Activated CD8-positive, alpha-beta T cell treated with anti-CD3 and anti-CD28 coated beads, Interleukin-2, amount 10 ng/mL, durations not matched to agents 7 days and 5 days (primary cell): ENCODE data around the gene RFX8. TPM values are rescaled to one million over a fixed set of nuclear protein-coding genes. Genes with fewer than 3 reads are reported as not detected.

Experiments used
- ATAC-seq: fragments of 150-1000 bp; cut with Tn5 transposase; one replicate; pipeline ENCODE4 v1.10.0; 2021; ENCODE audit warnings: moderate library complexity
- CTCF ChIA-PET: fragments of 350-600 bp; sonication (Branson Sonifier 250); formaldehyde crosslinking; loops from one replicate; lab custom pipeline; 2021; ENCODE audit warnings: antibody characterized with exemption; lab: Charles Lee
- POLR2A ChIA-PET: fragments of 350-600 bp; sonication (Branson Sonifier 250); formaldehyde crosslinking; loops from one replicate; lab custom pipeline; 2021; ENCODE audit warnings: antibody characterized with exemption; lab: Charles Lee
- DNase-seq: peaks from one replicate; pipeline ENCODE4 v3.0.0-alpha.2; 2020
- H3K27ac Mint-ChIP-seq: one replicate; pipeline ENCODE4 v1.8.0; 2021; ENCODE audit warnings: mild to moderate bottlenecking, mixed read lengths
- H3K27me3 Mint-ChIP-seq: one replicate; pipeline ENCODE4 v1.8.0; 2021; ENCODE audit warnings: low read depth, mixed read lengths
- H3K36me3 Mint-ChIP-seq: one replicate; pipeline ENCODE4 v1.8.0; 2021; ENCODE audit warnings: low read depth, mixed read lengths
- H3K4me1 Mint-ChIP-seq: one replicate; pipeline ENCODE4 v1.8.0; 2021; ENCODE audit warnings: low read depth, mixed read lengths
- H3K4me3 Mint-ChIP-seq: one replicate; pipeline ENCODE4 v1.8.0; 2021; ENCODE audit warnings: mild to moderate bottlenecking, mixed read lengths
- H3K9me3 Mint-ChIP-seq: one replicate; pipeline ENCODE4 v1.8.0; 2022; ENCODE audit warnings: mixed read lengths; ENCODE audit not compliant: insufficient read depth
- total RNA-seq, 2 experiments: library from RNA; stranded (reverse); gene quantifications; one replicate each; pipeline ENCODE4 v1.2.3, GENCODE V29; 2021

RFX8 gene
- total RNA-seq, 2 experiments from 2014 or later = 2.2 to 2.8 TPM

DNA sequence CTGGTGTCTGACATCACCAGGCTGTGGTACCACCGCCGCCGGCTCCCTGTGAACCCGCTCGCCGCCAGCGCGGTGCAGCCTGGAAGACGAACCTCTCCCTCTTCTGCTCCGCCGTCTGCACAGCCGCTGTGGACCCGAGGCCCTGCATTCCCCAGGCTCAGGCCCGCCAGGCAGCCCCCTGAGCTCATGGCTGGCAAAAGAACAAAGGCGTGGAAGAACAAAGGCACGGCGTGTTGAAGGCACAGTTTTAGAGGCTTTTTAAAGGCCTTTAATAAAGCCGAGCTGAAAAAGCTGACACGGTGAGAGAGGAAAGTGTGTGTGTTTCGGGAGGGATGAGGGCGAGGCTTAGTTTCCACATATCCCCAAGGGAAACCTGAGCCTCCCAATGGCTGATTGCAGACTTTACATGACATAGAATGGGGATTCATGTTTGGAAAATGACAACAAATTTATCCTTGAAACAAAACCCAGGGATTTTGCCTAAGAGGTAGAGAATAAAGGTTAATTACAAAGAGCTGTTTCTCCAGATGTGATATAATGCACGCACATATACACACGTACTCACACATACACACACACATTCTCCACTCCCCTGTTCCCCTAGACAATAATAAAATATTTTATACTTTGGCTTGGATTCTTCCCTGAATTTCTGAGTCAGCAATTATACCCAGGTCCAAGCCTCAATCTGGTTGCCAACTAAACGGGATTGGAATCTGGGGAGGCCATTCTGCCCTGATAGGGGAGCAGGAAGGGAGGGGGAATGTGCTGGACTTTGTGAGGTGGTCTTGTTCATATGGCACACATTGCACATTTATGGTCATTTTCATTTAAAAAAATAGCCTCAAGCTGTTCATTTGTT, 39.7 kb downstream of the RFX8 start:
- ChIA-PET POLR2A (no interaction called here), CTCF (no interaction called here)
- Mint-ChIP-seq H3K4me1 (no peaks in the 10 kb centered on the region), H3K27ac (no peak overlapping the region), H3K9me3 (no peaks in the 10 kb centered on the region), H3K4me3 (no peak overlapping the region), H3K27me3 (peaks cover 5% of the 10 kb centered on the region), H3K36me3 (no peaks in the 10 kb centered on the region)
- ATAC-seq (no peak), DNase-seq (no peak)

DNA sequence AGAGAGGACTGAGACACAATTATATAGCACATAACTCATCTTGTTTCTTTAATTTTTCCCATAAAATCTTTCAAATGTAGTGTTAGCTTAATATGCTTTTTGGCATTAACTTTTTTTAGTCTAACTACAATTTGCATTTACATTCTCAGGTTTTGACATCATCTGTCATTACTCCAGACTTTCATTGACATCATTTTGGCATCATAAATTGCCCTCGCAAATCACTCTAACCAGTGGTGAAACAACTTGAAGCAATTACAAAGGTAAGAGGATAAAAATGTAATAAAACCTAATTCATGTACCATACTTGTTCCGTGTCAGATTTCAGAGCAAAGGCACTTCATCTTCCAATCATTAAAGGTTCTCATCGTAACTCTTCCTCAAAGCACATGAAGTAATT, 41.4 kb downstream of the RFX8 start:
- Mint-ChIP-seq H3K9me3 (no peaks in the 10 kb centered on the region), H3K4me1 (no peaks in the 10 kb centered on the region), H3K27ac (no peak overlapping the region), H3K27me3 (peaks cover 5% of the 10 kb centered on the region), H3K4me3 (no peak overlapping the region), H3K36me3 (no peaks in the 10 kb centered on the region)
- DNase-seq (no peak), ATAC-seq (no peak)
- ChIA-PET CTCF (no interaction called here), POLR2A (no interaction called here)

DNA sequence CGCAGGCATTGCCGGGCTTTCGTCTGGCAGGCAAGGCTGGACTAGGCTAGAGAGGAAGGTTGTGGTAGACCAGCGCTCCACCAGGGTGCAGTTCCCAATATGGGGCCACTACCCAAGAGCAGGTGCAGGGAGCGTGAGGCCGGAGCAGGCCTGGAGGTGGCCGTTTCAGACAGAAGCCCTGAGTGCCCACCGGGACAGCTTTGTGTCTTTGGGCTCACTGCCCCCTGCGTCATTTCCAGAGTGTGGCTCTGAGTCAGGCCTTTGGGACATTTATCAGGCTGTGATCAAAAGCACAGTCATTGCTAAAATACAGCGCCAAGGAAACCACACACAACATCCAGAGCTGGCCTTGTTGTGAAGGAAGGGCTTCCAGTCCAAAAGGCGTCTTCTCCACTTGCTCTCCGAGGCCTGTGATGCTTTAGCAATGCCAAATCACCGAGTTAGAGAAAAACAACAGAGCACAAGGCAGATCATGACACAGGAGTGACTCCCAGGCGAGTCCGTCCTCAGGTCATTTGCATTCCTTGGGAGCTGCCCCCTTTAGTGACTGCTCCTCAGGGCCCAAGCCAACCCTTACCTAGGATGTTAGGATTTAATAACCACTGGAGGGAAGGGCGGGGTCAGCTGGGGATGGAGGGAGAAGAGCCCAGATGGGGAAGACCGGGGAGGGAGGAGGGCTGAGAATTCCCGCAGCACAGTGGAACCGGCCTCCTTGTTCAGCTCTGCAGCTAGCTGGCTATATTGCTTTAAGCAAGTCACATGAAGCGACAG, 42.3 kb downstream of the RFX8 start:
- H3K9me3 Mint-ChIP-seq = no peaks in the 10 kb centered on the region
- no peak overlapping the region for H3K27ac Mint-ChIP-seq
- CTCF ChIA-PET = interaction anchor here (1.4 kb wide), 1 partner anchor 293 kb away, joined by 3 read pairs; no protein-coding TSS in a partner anchor
- H3K36me3 Mint-ChIP-seq = no peaks in the 10 kb centered on the region
- POLR2A ChIA-PET = no interaction called here
- no peak overlapping the region for H3K4me3 Mint-ChIP-seq
- H3K4me1 Mint-ChIP-seq = no peaks in the 10 kb centered on the region
- H3K27me3 Mint-ChIP-seq = peaks cover 4% of the 10 kb centered on the region
- ATAC-seq (no peak), DNase-seq (no peak)

DNA sequence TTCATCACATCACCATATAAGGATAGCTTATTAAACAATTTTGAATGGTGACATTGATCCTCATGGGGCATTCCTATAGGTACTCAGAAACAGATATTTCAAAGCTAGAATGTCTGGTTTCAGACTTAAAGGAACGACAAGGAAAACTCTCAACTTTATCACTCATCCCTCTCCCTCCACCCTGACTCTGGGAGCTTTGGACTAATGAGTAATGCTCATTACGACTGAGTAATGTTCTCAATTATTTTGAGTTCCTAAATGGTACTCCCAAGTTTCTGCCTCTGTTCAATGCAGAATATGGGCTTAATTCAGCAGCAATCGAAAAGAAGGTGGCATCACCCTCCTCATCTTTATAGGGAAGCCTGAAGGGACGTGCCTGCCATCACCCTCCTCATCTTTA, 43.4 kb downstream of the RFX8 start:
- ATAC-seq (no peak), DNase-seq (no peak)
- Mint-ChIP-seq H3K4me1 (no peaks in the 10 kb centered on the region), H3K4me3 (no peak overlapping the region), H3K36me3 (no peaks in the 10 kb centered on the region), H3K9me3 (no peaks in the 10 kb centered on the region), H3K27me3 (peaks cover 3% of the 10 kb centered on the region), H3K27ac (no peak overlapping the region)
- ChIA-PET CTCF (interaction anchor here (1.0 to 1.5 kb wide), 3 partner anchors 13 to 294 kb away, joined by 3 to 6 read pairs (median 3); no protein-coding TSS in a partner anchor), POLR2A (no interaction called here)

DNA sequence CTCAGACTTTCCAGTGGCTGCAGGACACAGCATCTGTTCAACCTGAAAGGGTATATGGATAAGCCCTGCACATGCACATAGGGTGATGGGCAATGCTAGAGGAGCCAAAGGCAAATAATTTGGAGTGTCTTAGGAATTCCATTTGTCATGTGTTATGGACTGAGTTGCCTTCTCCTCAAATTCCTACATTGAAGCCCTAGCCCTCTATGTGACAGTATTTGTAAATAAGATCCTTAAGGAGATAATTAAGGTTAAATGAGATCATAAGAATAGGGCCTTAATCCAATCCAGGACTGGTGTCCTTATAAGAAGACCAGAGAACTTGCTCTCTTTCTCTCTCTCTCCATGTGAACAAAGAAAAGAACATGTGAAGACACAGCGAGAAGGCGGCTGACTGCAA, 44.8 kb downstream of the RFX8 start:
- H3K27me3 Mint-ChIP-seq = peaks cover 3% of the 10 kb centered on the region
- no peaks in the 10 kb centered on the region for H3K4me1 Mint-ChIP-seq
- ChIA-PET CTCF (no interaction called here), POLR2A (no interaction called here)
- no peaks in the 10 kb centered on the region for H3K36me3 Mint-ChIP-seq
- no peak overlapping the region for H3K27ac Mint-ChIP-seq
- DNase-seq = no peak
- H3K4me3 Mint-ChIP-seq = no peak overlapping the region
- no peak for ATAC-seq
- H3K9me3 Mint-ChIP-seq = no peaks in the 10 kb centered on the region

DNA sequence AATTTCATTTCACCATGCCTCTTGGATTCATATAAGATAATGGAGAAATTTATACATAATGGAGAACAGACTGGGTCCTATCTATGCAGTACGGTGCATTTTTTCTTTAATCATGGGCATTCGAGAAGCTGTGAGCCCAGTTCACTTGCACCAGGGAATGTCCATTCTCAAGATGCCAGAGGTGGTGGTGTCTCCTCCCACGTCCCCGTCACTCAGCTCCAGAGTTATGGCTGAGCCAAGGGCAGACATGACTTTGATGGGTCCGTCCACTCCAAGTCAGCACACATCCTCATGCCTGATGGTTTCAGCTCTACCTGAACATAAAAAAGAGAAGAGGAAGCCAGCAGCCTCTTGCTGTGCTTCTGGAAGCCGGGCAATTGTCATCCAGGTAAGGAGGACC, 45.5 kb downstream of the RFX8 start:
- ChIA-PET POLR2A (no interaction called here), CTCF (interaction anchor here (1.7 kb wide), 1 partner anchor 811 kb away, joined by 4 read pairs; no protein-coding TSS in a partner anchor)
- no peaks in the 10 kb centered on the region for H3K9me3 Mint-ChIP-seq
- H3K36me3 Mint-ChIP-seq = no peaks in the 10 kb centered on the region
- no peak overlapping the region for H3K27ac Mint-ChIP-seq
- ATAC-seq (no peak), DNase-seq (no peak)
- H3K4me3 Mint-ChIP-seq = no peak overlapping the region
- H3K27me3 Mint-ChIP-seq = peaks cover 3% of the 10 kb centered on the region
- H3K4me1 Mint-ChIP-seq = no peaks in the 10 kb centered on the region

DNA sequence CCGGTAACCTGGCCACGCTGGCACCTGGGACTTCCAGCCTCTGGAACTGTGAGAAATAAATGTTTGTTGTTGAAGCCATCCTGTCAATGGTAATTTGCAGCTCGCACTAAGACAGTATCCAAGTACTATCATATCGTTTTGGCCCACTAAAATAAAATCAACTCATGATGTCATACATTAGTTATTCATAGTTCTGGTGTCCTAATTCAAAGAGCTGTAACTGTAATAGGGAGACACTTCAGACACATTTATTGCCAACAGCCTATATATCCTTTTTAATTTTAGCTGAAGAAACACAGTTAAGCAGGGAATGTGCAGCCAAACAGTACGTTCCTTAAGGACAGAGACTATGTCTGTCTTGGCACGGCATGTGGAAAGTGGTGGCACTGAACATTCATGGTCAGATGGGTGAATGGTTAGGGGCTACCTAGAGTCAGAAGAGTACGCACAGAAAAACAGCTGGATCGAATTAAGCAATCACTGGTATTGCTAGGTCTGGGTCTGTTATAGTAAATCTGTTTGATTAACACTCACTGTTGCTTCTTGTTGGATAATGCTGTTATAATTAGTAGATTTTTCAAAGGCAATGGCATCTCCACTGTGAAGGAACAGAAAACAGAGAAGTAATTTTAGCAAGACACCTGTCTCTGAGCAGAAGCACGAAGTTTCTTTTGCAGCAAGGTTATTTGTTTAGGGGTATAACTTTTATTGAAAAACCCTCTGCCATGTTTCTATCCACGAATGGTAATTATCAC, 46.3 kb downstream of the RFX8 start:
- no peak for ATAC-seq
- Mint-ChIP-seq H3K9me3 (no peaks in the 10 kb centered on the region), H3K27me3 (peaks cover 3% of the 10 kb centered on the region), H3K4me3 (no peak overlapping the region), H3K27ac (no peak overlapping the region), H3K36me3 (no peaks in the 10 kb centered on the region), H3K4me1 (no peaks in the 10 kb centered on the region)
- DNase-seq = no peak
- CTCF ChIA-PET = interaction anchor here (1.7 kb wide), 1 partner anchor 812 kb away, joined by 4 read pairs; no protein-coding TSS in a partner anchor
- POLR2A ChIA-PET = no interaction called here

DNA sequence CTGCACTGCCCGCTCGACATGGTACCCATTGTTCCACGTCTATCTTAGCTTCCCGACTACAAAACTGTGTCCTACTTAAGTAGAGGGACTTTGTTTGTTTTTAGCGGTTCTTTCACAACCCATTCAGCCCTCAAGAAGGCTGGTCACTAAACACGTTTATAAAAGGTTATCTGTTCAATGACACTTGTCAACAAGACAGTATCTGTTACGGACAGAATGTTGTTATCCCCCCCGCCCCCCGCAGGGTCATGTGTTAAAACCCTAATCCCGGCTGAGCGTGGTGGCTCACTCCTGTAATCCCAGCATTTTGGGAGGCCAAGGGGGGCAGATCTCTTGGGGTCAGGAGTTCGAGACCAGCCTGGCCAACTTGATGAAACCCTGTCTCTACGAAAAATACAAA, 47.2 kb downstream of the RFX8 start:
- no peak for ATAC-seq
- peaks cover 3% of the 10 kb centered on the region for H3K27me3 Mint-ChIP-seq
- H3K9me3 Mint-ChIP-seq = no peaks in the 10 kb centered on the region
- ChIA-PET CTCF (no interaction called here), POLR2A (no interaction called here)
- no peaks in the 10 kb centered on the region for H3K36me3 Mint-ChIP-seq
- no peak overlapping the region for H3K27ac Mint-ChIP-seq
- H3K4me3 Mint-ChIP-seq = no peak overlapping the region
- no peak for DNase-seq
- no peaks in the 10 kb centered on the region for H3K4me1 Mint-ChIP-seq

DNA sequence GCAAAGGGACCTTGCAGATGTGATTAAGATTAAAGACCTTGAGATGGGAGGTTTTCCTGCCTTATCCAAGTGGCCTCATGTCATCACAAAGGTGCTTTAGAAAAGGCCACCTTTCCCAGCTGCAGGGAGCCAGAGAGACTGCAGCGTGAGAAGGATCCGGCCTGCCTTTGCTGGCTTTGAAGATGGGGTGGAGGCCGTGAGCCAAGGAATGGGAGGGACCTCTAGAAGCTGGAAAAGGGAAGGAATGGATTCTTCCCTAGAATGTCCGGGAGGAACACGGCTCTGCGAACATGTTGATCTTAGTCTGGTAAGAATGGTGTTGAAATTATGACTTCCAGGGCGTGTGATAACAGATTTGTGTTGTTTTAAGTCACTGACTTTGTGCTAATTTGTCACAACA, 47.7 kb downstream of the RFX8 start:
- no peaks in the 10 kb centered on the region for H3K36me3 Mint-ChIP-seq
- CTCF ChIA-PET = no interaction called here
- no peak overlapping the region for H3K4me3 Mint-ChIP-seq
- H3K4me1 Mint-ChIP-seq = no peaks in the 10 kb centered on the region
- no peaks in the 10 kb centered on the region for H3K9me3 Mint-ChIP-seq
- no peak overlapping the region for H3K27ac Mint-ChIP-seq
- ATAC-seq (no peak), DNase-seq (no peak)
- POLR2A ChIA-PET = no interaction called here
- H3K27me3 Mint-ChIP-seq = peaks cover 3% of the 10 kb centered on the region

DNA sequence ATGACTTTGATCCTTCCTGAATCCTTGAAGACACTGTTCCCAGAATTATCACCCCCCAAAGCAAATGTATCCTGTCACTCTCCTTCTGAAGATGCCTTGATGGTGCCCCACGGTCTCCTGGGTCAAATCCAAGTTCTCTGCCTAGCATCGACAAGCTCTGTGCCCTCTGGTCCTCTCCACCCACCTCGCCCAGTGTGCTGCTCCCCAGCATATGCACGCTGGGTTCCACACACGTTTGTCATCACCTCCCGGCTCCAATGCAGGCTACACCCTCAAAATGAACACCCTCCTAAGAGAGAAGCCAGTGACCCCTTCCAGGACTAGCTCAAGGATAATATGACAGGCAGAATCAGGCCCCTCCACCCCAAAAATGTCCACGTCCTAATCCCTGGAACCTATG, 48.1 kb downstream of the RFX8 start:
- CTCF ChIA-PET = no interaction called here
- H3K9me3 Mint-ChIP-seq = no peaks in the 10 kb centered on the region

DNA sequence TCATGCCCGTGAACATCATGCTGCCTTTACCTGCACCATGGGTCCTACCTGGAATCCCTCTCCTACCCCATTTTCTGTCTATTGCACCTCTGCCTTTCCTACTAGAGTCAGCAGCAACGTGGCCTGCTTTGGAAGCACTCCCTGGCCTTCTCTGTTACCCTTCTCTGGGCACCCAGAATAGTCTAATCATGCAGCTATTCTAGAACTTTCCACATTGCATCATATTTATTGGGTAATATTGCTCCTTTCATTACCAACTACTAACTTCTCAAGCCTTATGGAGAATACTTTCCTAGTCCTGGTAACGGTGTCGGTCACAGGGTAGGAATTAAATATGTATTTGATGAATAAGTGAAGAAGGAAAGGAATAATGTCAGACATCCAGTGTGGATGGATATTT, 54.3 kb downstream of the RFX8 start:
- H3K36me3 Mint-ChIP-seq = no peaks in the 10 kb centered on the region
- ChIA-PET POLR2A (no interaction called here), CTCF (interaction anchor here (5.7 kb wide), 1 partner anchor 410 kb away, joined by 83 read pairs; no protein-coding TSS in a partner anchor)
- no peak for ATAC-seq
- no peaks in the 10 kb centered on the region for H3K27me3 Mint-ChIP-seq
- no peak overlapping the region for H3K4me3 Mint-ChIP-seq
- peaks cover 2% of the 10 kb centered on the region for H3K4me1 Mint-ChIP-seq
- H3K27ac Mint-ChIP-seq = peak overlapping the region; percentile 33
- H3K9me3 Mint-ChIP-seq = no peaks in the 10 kb centered on the region
- DNase-seq = no peak

More for the DNA sequence above, 48.1 kb downstream of the RFX8 start:
- ATAC-seq (no peak), DNase-seq (no peak)
- Mint-ChIP-seq H3K36me3 (no peaks in the 10 kb centered on the region), H3K27ac (no peak overlapping the region), H3K27me3 (peaks cover 3% of the 10 kb centered on the region), H3K4me1 (no peaks in the 10 kb centered on the region), H3K4me3 (no peak overlapping the region)
- POLR2A ChIA-PET = no interaction called here
